ENCODE measurements around the gene ZNF214. TPM values are rescaled to one million over a fixed set of nuclear protein-coding genes. Genes with fewer than 3 reads are reported as not detected.

The ZNF214 gene
- total RNA-seq, 4 donors from 2014 or later, result 1.3 to 3.3 (median 1.9) TPM

- Histone ChIP-seq H3K4me1 (peaks cover 0 to 21% (median 4%) of the 10 kb centered on the region in 4 donors), H3K36me3 (no peaks in the 10 kb centered on the region), H3K27me3 (no peaks in the 10 kb centered on the region), H3K9me3 (no peaks in the 10 kb centered on the region), H3K27ac (replicated peaks in 1 of 4) (no peak overlapping the region), H3K4me3 (no peak overlapping the region)
- TF ChIP-seq POLR2AphosphoS5 (IDR thresholded peaks at IDR 0.05) (no peak), EP300 (IDR thresholded peaks at IDR 0.05) (no peak), POLR2A (IDR thresholded peaks at IDR 0.05; ENCODE audit: low read depth) (no peak), CTCF (IDR thresholded peaks at IDR 0.05) (no peak)
- intact Hi-C loops (cut with DNase I), result no loop called here
- DNase-seq (ENCODE audit: extremely low spot score), result no peak
- WGBS, result 61% methylated on average over 6 of the region's 6 CpGs
Measured at GRCh38 chr11:7056828-7057513, 36.8 kb upstream of the ZNF214 start.

DNA sequence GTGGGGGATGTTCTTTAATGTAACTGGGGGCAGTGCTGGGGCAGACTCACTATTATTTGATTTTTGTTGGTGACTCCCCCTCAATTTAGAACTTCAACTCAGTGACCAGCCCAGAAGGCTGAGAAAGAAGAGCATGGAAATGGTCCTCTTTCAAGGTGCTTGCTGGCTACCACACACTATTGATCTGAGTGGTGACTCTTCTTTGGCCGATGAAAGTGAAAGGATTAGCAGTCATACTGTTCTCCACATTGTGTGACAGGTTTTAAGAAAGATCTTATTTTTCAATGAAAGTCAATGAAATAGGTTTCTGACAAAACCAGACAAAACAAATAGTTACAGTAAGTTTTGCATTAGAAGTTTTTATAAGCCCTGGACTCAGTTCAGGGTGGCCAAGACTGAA, 30.0 kb upstream of the ZNF214 start:
- H3K36me3 ChIP-seq, result no peaks in the 10 kb centered on the region
- intact Hi-C loops (cut with DNase I), result no loop called here
- H3K27me3 ChIP-seq, result no peaks in the 10 kb centered on the region
- peaks cover 0 to 10% (median 9%) of the 10 kb centered on the region in 4 donors for H3K4me1 ChIP-seq
- WGBS, result 94% methylated on average over 1 of the region's 1 CpG
- no peak overlapping the region for H3K27ac ChIP-seq (replicated peaks in 1 of 4)
- H3K9me3 ChIP-seq, result no peaks in the 10 kb centered on the region
- H3K4me3 ChIP-seq, result no peak overlapping the region
- DNase-seq (ENCODE audit: extremely low spot score), result no peak
- TF ChIP-seq CTCF (IDR thresholded peaks at IDR 0.05) (no peak), EP300 (IDR thresholded peaks at IDR 0.05) (no peak), POLR2AphosphoS5 (IDR thresholded peaks at IDR 0.05) (no peak), POLR2A (IDR thresholded peaks at IDR 0.05; ENCODE audit: low read depth) (no peak)

DNA sequence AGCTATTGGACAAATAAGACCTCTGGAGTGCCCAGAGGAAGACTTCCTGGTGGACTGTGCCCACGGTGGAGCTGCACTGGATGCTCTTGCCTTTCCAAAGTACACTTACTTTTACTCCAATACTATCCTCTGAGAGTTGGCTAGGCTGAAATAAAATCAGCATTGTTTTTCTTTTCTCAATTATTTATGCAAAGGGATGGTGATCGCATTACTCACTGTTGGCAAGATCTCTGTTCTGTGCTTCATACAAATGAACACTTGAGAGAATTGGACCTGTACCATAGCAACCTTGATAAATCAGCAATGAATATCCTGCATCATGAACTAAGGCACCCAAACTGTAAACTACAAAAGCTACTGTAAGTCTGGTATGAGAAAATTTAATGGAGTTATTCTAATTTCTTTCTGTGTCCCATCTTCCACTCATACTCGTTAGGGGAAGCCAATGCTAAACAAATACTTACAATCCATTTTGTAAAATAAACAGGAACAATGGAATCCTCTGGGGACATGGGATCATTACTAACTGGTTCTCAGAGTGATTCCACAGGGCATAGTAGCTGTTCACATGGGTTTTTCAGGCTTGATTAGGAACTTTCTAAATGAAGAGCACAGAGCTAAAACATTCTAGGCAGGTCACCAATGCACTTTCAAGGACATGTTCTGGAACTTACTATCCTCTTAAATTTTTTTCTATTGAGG, 26.5 kb upstream of the ZNF214 start:
- no peak for DNase-seq (ENCODE audit: extremely low spot score)
- WGBS, result 45% methylated on average over 3 of the region's 3 CpGs
- intact Hi-C loops (cut with DNase I), result no loop called here
- no peak for TF ChIP-seq CTCF (IDR thresholded peaks at IDR 0.05)
- no peak for TF ChIP-seq EP300 (IDR thresholded peaks at IDR 0.05)
- TF ChIP-seq POLR2AphosphoS5 (IDR thresholded peaks at IDR 0.05), result no peak
- H3K27ac ChIP-seq (replicated peaks in 1 of 4), result no peak overlapping the region
- no peak overlapping the region for H3K4me3 ChIP-seq
- H3K4me1 ChIP-seq, result peaks cover 0 to 10% (median 9%) of the 10 kb centered on the region in 4 donors
- no peaks in the 10 kb centered on the region for H3K36me3 ChIP-seq
- no peaks in the 10 kb centered on the region for H3K27me3 ChIP-seq
- H3K9me3 ChIP-seq, result no peaks in the 10 kb centered on the region

GRCh38 chr11:7034019-7034418, 13.9 kb upstream of the ZNF214 start:
- H3K4me1 ChIP-seq, result no peaks in the 10 kb centered on the region
- 83% methylated on average over 6 of the region's 6 CpGs for WGBS
- no peaks in the 10 kb centered on the region for H3K9me3 ChIP-seq
- DNase-seq (ENCODE audit: extremely low spot score), result no peak
- H3K4me3 ChIP-seq, result no peak overlapping the region
- no peaks in the 10 kb centered on the region for H3K27me3 ChIP-seq
- intact Hi-C loops (cut with DNase I), result no loop called here
- H3K36me3 ChIP-seq, result no peaks in the 10 kb centered on the region
- TF ChIP-seq POLR2A (IDR thresholded peaks at IDR 0.05; ENCODE audit: low read depth) (no peak), POLR2AphosphoS5 (IDR thresholded peaks at IDR 0.05) (no peak)
- no peak overlapping the region for H3K27ac ChIP-seq (replicated peaks in 1 of 4)

DNA sequence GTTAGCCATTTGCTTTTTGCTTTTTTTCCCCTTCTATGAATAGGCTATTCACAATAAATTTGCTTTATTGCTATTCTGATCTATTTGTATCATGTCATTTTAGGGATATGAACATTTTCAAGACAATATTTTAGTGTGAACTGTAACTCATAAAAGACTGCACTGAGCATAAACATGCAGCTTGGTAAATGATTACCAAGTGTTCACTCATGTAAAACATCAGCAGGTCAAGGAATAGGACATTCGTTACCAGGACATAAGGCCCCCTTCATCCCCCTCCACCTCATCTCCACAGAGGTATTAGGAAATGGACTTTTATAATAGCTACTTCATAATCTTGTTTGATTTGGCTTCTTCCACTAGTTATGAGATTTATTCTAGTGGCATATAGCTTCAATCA, 12.5 kb upstream of the ZNF214 start:
- Histone ChIP-seq H3K36me3 (no peaks in the 10 kb centered on the region), H3K4me3 (no peak overlapping the region), H3K9me3 (no peaks in the 10 kb centered on the region), H3K27me3 (no peaks in the 10 kb centered on the region), H3K27ac (replicated peaks in 1 of 4) (no peak overlapping the region), H3K4me1 (no peaks in the 10 kb centered on the region)
- DNase-seq (ENCODE audit: extremely low spot score), result no peak
- intact Hi-C loops (cut with DNase I), result no loop called here
- no peak for TF ChIP-seq POLR2A (IDR thresholded peaks at IDR 0.05; ENCODE audit: low read depth)
- TF ChIP-seq EP300 (IDR thresholded peaks at IDR 0.05), result no peak
- no peak for TF ChIP-seq POLR2AphosphoS5 (IDR thresholded peaks at IDR 0.05)
- no peak for TF ChIP-seq CTCF (IDR thresholded peaks at IDR 0.05)
- WGBS, result 0% methylated on average over 1 of the region's 1 CpG
